ENCODE data around the gene MYO3B.

DNA sequence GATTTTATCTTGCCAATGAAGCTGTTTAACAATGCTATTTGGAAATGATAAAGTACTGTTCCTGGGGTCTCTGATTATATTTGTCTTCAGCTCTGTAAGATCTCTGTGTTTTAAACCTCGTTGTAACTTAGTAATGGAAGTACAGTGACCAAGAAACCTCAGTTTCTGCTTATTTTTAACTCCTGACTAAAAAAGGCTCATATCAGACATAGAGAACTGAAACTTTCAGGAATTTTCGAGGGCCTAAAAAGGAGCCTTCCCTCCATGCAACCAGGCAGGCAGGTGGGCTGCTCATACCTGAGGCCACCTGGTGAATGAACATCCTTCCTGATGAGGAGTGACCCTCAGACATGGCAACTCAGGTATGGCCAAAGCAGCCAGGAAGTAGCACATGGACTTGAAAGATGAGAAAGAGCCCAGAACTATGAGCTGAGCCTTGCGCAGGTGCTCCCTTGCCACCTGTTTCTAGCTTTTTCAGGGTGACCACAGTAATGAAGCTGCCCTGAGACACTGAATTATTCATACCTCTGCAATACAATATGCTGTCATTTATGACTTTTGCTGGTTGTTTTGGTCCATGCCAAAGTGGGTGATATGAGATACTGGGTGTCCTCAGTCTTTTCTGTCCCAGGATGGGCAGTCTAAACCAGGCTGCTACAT is 23.9 kb downstream of the MYO3B start:
- TF ChIP-seq, protein P1, sequence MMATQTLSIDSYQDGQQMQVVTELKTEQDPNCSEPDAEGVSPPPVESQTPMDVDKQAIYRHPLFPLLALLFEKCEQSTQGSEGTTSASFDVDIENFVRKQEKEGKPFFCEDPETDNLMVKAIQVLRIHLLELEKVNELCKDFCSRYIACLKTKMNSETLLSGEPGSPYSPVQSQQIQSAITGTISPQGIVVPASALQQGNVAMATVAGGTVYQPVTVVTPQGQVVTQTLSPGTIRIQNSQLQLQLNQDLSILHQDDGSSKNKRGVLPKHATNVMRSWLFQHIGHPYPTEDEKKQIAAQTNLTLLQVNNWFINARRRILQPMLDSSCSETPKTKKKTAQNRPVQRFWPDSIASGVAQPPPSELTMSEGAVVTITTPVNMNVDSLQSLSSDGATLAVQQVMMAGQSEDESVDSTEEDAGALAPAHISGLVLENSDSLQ (IDR thresholded peaks at IDR 0.05) = no peak
- no peak for TF ChIP-seq HDGF (IDR thresholded peaks at IDR 0.05; ENCODE audit: borderline replicate concordance)
- no peak for TF ChIP-seq ZNF384 (IDR thresholded peaks at IDR 0.05)
- TF ChIP-seq ARNT (IDR thresholded peaks at IDR 0.05) = no peak
- TF ChIP-seq ELF4 (IDR thresholded peaks at IDR 0.05) = no peak
- TF ChIP-seq FOXK2 (IDR thresholded peaks at IDR 0.05) = no peak
- TF ChIP-seq SP1 (IDR thresholded peaks at IDR 0.05) = no peak
- TF ChIP-seq TARDBP (IDR thresholded peaks at IDR 0.05) = no peak
- no peak for TF ChIP-seq CTBP1 (IDR thresholded peaks at IDR 0.05; ENCODE audit: borderline replicate concordance)
